Superior temporal gyrus (tissue), 1 donor: Measurements from ENCODE around the gene SIRPA.
A peak's percentile ranks its signal among the peaks of the same experiment; 100 is the strongest.

Source experiments
- DNase-seq: peaks from one replicate; pipeline ENCODE4 v3.0.0-alpha.2; 2016; ENCODE audit errors: extremely low spot score

Gene SIRPA

DNA sequence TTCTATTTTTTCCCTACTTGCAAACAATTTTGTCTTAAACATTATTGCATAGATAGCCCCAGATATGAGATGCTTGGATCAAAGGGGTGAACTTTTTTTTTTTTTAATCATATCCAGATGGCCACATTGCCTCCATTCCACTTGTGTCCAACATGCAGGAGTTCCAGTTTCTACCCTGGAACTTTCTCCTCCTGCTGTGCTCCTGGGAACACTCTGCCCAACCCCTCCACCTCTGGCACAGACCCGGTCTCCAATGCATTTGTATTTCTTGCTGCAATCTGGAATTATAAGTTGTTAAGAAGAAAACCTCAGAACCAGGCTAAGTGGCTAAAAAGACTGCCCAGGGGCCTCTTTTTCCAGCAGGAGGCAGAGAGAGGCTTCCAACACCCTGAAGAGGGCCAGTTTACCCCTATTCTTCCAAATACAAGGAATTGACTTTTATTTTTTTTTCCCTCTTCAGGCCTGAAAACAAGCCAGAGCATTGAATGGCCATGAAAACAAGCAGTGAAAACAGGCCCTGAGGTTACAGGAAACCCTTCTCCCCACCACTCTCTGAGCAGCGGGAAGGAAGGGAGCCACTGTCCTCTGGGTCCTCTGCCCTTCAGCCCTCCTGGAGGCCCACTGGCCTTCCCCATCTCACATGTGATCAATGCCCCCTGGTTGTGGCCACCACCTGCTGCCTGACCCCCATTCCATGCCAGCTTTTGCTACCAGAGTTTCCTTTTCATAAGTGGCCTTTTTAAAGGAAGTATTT is 54.3 kb downstream of the SIRPA start:
- DNase-seq = no peak

DNA sequence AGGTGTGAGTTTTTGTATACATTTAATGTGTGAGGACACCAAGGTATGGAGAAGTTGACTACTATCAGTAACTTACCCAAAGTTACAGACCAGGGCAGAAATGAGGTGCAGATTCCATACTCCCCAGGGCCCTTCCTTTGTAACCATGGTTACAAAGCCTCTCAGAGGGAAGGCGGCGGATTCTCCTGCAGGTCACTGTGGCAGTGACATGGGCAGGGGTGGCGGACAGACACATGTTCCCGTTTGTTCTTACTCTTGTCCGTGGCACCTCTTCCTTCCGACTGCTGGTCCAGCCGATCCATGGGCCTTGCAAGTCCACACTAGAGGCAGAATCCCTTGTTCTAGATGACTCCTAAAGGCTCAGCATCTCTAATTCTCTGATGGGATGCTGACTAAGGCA is 55.6 kb downstream of the SIRPA start:
- no peak for DNase-seq

DNA sequence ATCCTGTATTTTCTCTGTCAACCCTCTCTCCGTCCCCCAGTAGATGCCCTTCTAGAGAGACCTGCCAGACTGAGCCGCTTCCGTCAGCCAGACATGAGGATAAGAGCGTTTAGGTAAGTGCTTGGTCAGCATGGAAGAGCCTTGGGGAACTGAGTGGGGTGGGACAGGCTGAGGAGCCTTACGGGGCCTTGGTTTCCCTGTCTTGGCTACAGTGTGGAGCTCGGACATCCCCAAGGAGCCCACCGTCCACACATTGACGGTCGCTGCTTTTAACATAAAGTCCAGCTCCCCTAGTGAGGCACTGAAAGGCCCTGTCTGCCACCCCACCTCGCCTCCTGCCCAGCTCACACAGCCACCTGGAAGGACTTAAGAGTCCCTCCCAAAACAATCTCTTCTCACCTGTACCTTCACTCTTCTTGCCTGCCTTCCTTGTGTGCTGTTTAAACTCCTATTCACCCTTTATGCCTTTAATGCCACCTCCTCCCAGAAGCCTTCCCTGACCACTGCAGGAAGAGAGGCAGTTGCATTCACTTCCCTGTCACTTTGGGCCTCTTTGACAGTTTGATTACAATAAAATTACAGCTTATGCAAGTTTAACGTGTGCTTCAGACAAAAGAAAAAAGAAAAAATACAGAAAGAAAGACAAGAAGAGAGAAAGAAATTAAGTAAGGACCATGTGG is 56.4 kb downstream of the SIRPA start:
- DNase-seq = no peak

DNA sequence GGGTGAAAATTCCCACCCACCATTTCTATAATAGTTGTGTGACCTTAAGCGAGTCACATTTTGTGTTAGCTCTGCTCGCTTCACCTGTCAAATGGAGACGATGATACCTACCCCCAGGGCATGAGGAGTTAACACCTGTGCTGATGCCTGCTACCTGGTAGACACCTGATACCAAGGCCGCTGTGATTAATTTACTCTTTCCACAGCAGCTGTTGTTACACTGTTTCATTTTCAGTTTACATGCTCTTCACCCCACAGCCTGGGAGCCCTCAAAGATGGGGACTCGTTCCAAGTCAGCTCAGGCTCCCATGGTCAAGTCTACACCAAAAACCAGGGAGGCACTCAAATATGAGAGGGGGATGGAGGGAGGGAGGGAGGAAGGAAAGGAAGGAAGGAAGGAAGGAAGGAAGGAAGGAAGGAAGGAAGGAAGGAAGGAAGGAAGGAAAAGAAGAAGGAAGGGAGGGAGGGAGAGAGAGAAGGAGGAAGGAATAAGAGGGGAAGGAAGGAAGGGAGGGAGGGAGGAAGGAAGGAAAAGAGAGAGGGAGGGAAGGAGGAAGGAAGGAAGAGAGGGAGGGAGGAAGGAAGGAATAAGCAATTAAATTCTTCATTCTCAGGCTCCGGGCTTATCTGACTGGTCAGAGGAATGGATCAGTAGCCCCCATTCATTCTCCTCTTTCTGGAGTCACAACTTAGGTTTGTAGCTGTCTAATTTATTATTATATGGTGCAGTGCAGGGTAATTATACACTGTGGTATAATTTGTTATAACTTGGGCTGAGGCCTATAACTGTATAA is 57.7 kb downstream of the SIRPA start:
- no peak for DNase-seq

DNA sequence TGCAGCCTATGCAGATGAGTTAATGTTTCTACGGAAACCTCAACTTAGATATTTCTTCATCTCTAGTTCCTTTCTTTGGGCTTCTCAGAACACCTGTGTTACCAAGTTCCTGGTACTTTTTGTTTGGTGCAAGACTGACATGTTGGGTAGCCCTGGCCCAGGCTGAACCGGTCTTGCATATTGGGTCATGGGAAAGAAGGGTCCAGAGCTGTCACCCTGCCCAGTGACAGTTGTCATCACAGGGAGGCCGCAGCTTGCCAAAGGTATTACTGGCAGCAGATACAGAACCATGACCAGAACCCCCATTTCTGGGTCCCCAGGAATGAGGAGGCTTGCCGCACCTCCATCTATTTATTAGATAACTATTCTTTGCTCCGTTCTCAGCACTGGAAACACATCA is 58.4 kb downstream of the SIRPA start:
- DNase-seq = no peak

DNA sequence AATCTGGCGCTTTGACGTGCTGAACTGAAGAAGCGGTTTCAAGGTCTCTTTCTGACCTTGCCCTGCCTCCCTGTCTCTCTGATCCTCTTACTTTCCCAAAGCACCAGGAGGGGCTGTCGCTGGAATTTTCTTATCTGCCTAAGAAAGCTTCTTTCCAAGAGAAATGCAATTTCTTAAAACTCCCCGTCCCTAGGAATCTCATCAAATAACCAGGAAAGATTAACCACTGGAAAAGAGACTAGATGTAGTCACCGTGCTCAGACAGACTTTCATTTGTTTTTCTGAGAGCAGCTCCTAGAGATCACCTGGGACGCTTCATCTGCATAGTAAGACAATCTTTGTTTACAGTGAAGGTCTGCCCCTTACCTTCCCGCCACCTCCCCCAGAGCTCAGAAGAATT is 60.0 kb downstream of the SIRPA start:
- no peak for DNase-seq

DNA sequence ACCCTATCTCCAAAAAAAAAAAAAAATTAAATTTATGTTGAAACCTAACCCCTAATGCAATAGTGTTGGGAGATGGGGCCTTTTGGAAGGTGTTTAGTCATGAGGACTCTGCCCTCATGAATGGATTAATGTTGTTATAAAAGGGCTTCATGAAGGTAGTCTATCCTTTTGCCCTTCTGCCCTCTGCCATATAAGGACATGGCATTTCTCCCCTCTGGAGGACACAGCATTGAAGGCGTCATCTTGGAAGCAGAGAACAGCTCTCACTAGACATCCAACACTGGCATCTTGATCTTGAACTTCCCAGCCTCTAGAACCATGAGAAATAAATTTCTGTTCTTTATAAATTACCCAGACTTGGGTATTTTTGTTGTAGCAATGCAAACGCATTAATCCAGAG is 63.2 kb downstream of the SIRPA start:
- no peak for DNase-seq

DNA sequence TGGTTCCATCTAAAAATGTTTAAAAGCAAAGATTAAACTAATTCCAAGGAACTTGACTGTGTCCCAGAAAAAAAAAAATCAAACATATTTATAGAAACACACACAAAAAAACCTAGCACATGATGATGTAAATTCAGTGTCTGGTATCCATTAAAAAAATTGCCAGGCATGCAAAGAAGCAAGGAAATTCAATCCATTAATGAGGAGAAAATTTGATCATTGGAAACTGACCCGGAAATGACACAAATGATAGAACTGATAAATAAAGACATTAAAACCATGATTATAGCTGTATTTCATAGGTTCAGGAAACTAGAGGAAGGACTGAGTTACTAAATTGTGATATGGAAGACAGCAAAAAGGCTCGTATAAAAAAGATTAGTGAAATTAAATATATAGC is 63.9 kb downstream of the SIRPA start:
- DNase-seq = no peak

DNA sequence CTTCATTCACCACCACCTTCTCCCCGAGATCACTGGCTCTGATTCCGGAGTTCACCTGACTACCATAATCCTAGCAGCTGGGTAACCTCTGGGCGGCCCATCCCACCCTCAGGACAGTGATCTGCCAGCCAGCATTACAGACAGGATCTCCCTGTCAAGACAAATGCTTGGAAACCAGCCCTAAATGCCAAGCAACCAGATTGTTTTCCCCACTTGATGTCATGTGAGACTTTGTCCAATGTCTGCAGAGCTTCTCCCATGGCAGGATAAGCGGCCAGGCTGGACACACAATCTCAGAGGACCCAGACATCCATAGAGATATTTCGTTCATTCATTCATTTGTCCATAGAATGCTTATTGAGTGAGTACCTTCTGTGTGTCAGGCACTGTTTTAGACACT is 66.2 kb downstream of the SIRPA start:
- DNase-seq = no peak

DNA sequence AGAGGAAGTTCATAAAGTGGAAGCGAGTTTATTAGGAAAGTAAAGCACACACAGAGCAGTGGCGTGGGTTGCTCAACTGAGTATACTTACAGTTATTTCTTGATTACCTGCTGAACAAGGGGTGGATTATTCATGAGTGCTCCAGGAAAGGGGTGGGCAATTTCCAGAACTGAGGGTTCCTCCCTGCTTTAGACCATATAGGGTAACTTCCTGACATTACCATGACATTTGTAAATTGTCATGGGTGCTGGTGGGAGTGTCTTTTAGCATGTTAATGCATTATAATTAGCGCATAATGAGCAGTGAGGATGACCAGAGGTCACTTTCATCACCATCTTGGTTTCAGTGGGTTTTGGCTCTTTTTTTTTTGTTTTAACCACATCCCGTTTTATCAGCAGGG is 68.9 kb downstream of the SIRPA start:
- DNase-seq = no peak

DNA sequence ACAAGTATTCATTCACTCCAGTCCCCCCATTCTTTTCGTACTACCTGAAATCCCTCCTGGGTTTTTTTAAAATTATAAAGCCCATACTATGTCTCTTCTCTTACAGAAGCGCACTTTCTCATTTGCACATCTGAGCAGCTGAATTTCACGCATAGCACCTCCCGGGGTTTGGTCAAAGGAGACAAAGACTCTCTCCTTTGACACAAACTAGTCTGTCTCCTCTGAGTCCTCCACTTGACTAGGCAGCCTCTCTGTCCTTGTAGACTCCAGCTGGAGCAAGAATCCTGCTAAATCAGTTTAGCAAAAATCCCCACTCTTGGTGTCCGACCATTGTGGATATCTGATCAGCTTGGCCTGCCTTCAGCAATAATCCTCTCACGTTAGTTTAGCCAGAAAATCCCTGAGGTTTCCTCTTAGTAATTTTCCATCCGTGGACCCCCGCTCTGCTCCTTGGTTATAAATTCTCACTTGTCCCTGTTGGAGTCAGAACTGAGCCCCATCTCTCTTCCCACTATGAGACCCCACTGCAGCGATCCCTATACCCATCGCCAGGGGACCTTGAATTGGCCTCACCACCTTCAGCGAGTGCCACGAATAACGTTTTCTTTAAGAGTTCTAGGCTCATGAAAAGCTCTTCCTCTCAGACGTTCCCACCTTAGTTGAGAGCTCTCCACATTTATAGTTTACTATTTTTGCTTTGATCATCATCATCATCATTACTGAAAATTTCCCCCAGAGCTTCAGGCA is 69.6 kb downstream of the SIRPA start:
- no peak for DNase-seq

DNA sequence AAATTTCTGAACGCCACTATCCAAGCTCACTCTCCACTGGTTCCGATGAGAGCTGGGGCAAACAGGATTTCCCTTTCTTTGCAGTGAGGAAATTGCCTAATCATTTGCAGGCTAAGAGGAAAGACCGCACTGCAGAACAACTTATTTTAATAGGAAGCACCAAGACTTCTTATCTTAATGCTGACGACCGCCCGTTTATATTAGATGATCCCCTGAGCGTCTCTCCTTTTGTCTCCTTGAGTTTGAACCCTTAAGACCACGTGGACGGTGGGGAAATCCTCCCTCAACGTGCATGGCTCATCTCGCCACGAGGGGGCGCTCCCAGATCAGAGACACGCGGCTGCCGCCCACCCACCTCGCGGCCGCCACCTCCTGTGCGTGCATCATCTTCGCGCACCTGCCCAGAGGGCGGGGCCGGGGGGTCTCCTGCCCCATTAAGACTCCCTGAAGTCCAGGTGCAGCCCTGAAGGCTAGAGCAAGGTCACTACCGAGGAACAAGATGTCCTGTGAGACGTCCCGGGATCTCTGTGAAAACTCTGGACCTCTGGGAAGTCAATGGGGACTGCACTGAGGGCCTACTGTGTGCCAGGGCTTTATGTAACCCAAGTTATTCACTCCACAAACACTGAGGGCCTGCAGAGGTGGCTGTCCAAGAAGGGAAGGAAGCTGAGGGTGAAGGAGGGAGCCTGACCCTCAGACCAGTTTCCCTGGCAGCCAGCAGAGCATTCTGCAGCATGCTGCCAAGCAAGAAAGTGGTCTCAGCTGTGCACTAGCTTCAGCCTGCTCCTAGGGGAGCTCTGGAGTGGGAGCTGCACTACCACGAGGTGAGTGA is 70.5 kb downstream of the SIRPA start:
- DNase-seq = peak; percentile 88

DNA sequence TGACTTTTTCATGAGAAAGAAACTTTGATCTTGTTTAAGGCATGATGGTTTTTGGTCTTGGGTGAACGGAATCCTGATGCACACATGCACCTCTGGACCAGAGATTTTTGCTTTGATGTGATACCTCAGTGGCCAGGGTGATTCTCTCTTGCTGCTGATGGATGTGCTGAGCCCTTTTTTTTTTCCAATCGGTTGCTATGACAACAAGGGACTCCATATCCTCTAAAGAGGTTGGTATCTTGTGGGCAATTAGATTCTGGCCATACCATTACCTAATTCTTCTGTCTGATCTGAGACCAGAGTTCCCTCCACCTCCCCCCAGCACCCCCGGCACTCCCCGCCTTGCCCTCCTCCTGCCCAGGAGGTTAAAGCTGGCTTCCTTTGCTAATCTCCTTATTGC is 73.8 kb downstream of the SIRPA start:
- DNase-seq = no peak

DNA sequence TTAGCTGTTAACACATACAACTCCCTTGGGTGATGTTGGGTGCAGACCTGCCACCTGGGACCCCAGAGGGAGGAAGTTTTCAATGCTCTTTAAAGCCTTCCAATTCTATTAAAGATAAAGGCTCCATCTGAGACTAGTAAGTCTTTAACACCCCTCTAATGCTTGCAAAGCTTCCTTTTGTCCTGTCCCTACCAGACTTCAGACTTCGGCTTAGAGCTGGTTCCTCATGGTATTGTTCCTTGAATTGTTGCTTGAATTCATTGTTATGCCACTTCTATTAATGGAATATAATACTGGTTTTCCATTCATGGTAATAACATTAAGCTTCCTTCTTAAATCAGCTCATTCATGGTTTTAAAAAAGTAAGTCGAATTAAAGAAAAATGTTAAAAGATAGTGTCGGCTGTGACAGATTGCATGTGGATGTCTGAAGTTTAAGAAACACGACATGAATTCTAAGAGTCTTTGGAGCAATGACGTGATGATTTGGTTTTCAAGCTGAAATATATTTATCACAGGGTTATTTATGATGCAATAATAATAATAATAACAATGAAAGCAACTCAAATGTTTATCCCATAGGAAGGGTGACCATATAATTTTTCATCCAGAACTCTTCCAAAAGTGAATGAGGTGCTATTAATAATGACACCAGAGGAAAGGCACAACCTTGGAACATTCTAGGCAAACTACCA is 76.8 kb downstream of the SIRPA start:
- no peak for DNase-seq

DNA sequence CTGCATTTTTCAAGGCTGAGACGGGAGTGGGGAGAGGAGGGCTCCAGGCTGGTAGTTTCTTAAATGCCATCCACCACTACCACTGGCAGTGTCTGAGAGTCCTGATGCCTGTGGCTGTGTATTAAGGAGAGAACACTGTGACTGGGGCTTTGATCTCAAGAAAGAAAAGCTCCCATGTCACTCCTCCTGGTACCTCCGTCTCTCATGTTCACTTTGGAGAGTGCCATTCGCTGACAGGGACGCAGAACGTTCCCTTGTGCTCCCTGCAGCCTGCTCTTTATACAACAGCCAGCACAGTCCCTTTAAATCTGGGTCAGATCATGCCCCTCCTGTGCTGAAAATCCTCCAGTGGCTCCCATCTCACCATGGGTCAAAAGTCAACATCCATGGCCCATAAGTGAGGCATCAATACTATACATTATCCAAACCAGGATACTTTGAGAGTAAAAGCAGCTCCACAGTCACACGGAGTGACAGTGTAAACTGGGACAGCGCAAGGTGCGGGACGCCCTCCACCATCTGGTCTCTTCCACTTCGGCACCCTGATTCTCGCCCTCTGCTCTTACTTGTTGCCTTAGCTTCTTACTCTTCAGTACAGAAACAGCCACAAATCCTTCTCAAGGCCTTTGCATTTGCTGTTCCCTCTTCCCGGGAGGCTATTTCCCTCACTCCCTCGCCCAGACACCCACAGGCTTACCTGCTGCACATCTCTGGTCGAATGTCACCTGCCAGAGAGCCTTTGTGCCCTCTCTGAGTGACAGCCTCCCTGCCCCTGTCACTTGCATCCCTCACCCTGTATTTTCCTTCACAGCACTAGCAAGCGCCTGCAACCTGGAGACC is 78.6 kb downstream of the SIRPA start:
- no peak for DNase-seq

DNA sequence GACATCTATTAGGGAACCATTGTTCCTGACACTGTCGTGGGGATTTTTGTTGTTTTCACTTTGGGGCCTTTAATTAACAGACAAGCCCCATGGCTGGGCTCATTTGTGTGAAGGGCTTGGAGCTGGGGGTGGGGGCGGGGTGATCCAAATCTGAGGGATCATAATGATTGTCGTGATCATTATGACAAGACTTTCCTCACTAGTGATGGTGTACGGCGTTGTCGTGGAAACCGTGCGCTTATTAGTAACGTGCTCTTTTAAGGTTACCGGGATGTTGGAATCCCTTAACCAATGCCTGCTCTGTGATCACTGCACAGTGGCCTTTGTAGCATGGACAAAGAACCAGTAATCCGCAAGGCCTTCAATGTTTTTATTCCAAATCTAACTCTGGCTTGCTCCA is 80.1 kb downstream of the SIRPA start:
- DNase-seq = no peak

DNA sequence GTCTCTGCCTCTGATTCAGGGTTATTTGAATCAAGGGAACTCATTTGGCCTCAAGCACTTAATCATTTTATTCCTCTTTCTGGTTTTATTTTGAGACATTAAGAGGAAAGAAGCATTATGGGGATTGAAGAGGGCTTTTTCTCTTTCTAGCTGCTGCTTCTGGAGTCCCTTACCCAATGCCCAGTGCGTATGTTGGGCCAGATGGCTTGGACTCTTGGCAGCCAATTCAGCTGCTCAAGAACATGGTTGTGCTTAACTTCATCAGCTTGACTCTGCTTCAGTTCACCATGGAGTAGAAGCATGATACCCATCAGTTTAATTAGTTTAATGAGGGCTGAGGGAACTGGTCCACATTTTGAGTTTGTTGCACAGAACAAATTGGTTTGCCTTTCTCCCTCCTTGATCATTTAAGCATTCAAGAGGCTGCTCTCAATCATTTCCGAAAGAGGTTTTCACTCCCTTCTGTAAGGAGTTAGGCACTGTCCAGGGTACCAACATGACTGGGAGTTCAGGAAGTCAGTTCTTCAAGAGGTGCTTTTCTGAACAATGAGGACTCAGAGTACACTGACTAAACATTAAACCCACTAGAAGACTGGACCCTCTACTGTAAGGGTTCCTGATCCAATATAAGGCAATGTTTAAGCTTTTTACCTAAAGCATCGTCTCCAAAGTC is 84.0 kb downstream of the SIRPA start:
- no peak for DNase-seq

DNA sequence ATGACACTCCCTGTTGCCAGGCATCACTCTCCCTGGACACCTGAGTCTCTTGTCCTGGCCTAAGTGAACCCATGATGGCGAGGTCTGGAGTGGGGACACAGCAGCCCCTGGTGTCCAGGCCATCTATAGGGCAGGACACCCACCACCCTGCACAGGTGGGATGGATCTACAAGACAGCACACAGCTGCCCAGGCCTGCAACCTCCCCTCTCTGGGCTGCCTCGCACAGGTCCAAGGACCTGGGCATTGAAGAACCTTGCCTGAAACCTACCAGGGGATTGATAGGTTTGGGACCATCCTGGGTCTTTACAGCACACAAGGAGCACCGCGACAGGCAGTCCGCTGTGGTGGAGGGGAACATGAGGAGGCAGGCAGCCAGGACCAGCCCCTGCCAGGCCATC is 87.5 kb downstream of the SIRPA start:
- no peak for DNase-seq

DNA sequence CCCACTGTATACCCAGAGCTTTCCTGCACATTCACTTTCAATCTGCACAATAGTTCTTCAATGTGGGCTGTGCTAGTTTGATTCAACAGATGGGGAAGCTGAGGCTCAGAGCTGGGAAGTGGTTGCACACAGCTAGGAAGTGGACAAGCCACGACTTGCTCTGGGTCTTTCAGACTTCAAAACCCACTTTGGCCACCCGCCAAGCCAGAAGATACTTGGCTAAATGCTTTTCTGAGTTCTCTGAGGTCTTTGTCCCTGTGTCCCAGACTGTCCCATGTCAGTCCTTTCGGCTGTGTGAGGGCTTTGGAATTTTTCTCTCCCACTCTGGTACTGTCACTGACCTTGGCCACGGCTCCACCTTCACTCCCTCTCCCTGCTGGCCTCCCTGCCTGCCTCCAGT is 88.1 kb downstream of the SIRPA start:
- DNase-seq = no peak
